ENCODE results near the gene ARSK. TPM values are rescaled to one million over a fixed set of nuclear protein-coding genes. Genes with fewer than 3 reads are reported as not detected.

ARSK gene
- total and polyA plus RNA-seq, 10 of the 15 experiments (the other 5 are each of a cell fraction or from before 2014, with no cell fraction given) = 1.6 to 9.5 (median 5.8) TPM

GRCh38 chr5:95605786-95606185, 50.9 kb downstream of the ARSK start (continued):
- TF ChIP-seq CUX1 (IDR thresholded peaks at IDR 0.05; ENCODE audit: insufficient replicate concordance, low read depth, low read length) = no peak

GRCh38 chr5:95606419-95606818, 51.5 kb downstream of the ARSK start:
- Histone ChIP-seq H3K4me1 (ENCODE audit: control insufficient read depth, insufficient read depth, low read length) (no peaks in the 10 kb centered on the region), H3K9me3 (replicated peaks; ENCODE audit: control insufficient read depth, insufficient read depth, low read length) (no peaks in the 10 kb centered on the region), H3K4me2 (ENCODE audit: control insufficient read depth, insufficient read depth) (no peak overlapping the region), H4K20me1 (ENCODE audit: control insufficient read depth, insufficient read depth) (no peaks in the 10 kb centered on the region), H3K27ac (ENCODE audit: control insufficient read depth, insufficient read depth) (no peak overlapping the region), H3K4me3 (no peak overlapping the region), H3K9ac (ENCODE audit: control insufficient read depth, insufficient read depth, low read length) (no peak overlapping the region), H3K27me3 (replicated peaks in 1 of 2; ENCODE audit: control insufficient read depth in 2 of 2, insufficient read depth in 2 of 2, low read length in 1 of 2) (no peaks in the 10 kb centered on the region), H3K36me3 (ENCODE audit: control insufficient read depth in 2 of 2, insufficient read depth in 2 of 2, low read length in 1 of 2) (no peaks in the 10 kb centered on the region), H2AFZ (ENCODE audit: control insufficient read depth, low read depth, low read length) (no peak overlapping the region), H3K79me2 (ENCODE audit: control insufficient read depth, insufficient read depth, low read length) (no peaks in the 10 kb centered on the region)
- in situ Hi-C loops (cut with MboI) = no loop called here
- no peak for DNase-seq (ENCODE audit: low read depth, low spot score)
- ChIA-PET SMC1A (ENCODE audit: uncharacterized antibody, unreplicated experiment) (interaction anchor here (0.7 kb wide), 1 partner anchor 12 kb away, joined by 3 read pairs; no protein-coding TSS in a partner anchor), CTCF (interaction anchor here (0.6 kb wide), 1 partner anchor 38 kb away, joined by 7 read pairs; no protein-coding TSS in a partner anchor), POLR2A (no interaction called here), RAD21 (ENCODE audit: unreplicated experiment) (no interaction called here)
- intact Hi-C loops (cut with micrococcal nuclease; ENCODE audit: unreplicated experiment) = no loop called here
- no TSS peak for BruUV-seq (replicated peaks)
- no peak for FAIRE-seq
- no peak for ATAC-seq
- WGBS (ENCODE audit: insufficient coverage, insufficient replicate concordance, low lambda C conversion rate, missing lambda C conversion rate) = 100% methylated on average over 1 of the region's 1 CpG
- no peak for TF ChIP-seq SREBF1 (IDR thresholded peaks at IDR 0.05; ENCODE audit: low read length)
- TF ChIP-seq CEBPB (IDR thresholded peaks at IDR 0.05; ENCODE audit: borderline replicate concordance in 1 of 2, low read depth in 2 of 2, low read length in 2 of 2) = no peak
- TF ChIP-seq SKIL (IDR thresholded peaks at IDR 0.05; ENCODE audit: low read depth, poor library complexity, severe bottlenecking) = no peak
- TF ChIP-seq ATF2 (IDR thresholded peaks at IDR 0.05; ENCODE audit: low read length) = no peak
- no peak for TF ChIP-seq CTCF (IDR thresholded peaks at IDR 0.05 in 2 of 3, conservative IDR thresholded peaks at IDR 0.05 in 1 of 3; ENCODE audit: control insufficient read depth in 2 of 3, extremely low read depth in 1 of 3, insufficient read depth in 1 of 3, low read depth in 3 of 3, low read length in 3 of 3)
- no peak for TF ChIP-seq FOXK2 (IDR thresholded peaks at IDR 0.05)
- no peak for TF ChIP-seq TAF1 (IDR thresholded peaks at IDR 0.05; ENCODE audit: borderline replicate concordance, low read depth, low read length)
- TF ChIP-seq ZNF207 (IDR thresholded peaks at IDR 0.05; ENCODE audit: borderline replicate concordance) = no peak
- no peak for TF ChIP-seq EP300 (IDR thresholded peaks at IDR 0.05; ENCODE audit: borderline replicate concordance in 1 of 2, control insufficient read depth in 1 of 2, low read depth in 2 of 2, low read length in 2 of 2)
- no peak for TF ChIP-seq NR2F1 (conservative IDR thresholded peaks at IDR 0.05)

Data from GM12878 (cell line).